ENCODE measurements around the gene F7.
A peak's percentile ranks its signal among the peaks of the same experiment; 100 is the strongest.

F7 gene

DNA sequence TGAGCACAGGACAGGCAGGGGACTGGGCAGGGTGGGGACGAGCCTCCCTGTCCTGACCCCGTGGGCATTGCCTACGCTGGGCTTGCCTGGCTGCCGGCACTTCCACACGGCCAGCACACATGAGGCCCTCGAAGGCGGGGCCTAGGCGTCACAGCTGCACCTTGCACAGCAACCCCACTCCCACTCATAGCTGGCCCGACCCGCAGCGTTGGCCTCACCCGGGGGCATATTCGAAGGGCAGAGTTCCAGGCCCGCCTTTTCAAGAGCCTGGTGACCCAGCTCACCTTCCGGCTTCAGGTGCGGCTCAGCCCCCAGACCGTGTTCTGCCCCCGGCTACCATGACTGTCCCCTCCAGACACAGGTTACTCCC lies 36.0 kb downstream of the F7 start:
- DNase-seq, result no peak

DNA sequence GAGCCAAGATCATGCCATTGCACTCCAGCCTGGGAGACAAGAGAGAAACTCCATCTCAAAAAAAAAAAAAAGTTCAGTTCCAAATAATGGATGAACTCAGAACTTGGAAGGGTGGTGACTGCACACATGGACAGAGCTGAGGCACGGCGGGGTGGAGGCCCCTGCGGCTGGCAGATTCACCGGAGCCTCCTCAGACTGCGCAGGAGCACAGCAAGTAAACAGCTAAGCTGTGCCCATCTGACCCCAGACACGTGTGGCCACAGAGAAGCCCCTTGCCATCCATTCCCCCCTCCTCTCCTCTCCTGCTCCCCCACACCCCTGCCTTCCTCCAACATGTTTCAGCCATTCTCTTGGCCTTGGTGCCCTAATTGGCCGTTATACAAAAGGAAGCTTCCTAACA lies 37.3 kb downstream of the F7 start:
- no peak for DNase-seq

DNA sequence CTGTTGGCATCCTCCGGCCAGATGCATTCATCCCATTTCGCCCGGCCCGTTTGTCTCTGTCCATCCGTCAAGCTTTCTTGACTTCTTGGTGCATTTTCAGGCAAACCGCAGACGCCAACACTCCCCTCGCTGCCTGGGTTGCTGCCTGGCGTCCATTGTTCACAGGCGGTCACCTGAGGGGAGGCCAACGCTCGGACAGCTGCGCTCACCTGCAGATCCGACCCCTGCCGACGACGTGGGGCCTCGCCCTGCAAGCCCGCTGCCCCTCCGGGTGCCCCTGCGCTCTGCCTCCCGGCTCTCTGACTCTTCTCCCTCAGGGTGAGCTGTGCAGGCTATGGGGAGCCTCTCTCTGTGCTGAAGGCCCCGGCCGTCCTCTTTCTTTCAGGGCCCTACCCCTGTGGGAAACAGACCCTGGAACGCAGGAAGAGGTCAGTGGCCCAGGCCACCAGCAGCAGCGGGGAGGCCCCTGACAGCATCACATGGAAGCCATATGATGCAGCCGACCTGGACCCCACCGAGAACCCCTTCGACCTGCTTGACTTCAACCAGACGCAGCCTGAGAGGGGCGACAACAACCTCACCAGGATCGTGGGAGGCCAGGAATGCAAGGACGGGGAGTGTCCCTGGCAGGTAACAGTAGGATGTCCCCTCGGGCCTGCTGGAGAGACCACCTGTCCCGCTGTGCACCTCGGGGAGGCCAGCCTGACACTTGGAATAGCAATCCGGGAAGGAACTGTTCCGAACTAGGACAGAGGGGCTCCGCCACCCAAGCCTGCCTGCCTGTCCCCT lies 38.1 kb downstream of the F7 start:
- no peak for DNase-seq

DNA sequence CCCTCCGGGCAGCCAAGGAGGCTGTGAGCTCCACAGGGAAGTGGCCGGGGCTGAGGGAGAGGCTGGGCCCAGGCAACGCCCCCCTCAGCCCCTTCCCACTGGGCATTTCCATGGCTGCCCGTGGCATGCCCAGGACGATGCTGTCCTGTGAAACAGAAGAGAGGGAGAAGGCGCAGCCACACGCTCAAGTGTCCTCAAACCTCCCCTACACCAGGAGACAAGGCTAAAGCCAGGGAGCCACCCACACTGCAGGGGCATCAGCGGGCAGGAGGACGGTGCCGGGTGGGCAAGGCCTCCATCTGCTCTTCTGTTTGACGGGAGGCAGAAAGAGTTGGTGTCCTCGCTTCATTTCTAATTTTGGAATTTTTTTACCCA lies 38.7 kb downstream of the F7 start:
- DNase-seq, result no peak

DNA sequence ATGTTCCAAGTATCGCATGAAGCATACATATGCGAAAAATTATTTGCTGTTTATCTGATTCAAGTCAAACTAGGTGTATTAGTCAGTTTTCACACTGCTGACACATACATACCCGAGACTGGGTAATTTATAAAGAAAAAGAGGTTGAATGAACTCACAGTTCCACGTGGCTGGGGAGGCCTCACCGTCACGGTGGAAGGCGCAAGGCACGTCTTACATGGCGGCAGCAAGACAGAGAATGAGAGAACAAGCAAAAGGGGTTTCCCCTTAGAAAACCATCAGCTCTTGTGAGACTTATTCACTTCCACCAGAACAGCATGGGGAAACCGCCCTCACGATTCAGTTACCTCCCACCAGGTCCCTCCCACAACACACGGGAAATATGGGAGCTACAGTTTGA lies 39.9 kb downstream of the F7 start:
- no peak for DNase-seq

DNA sequence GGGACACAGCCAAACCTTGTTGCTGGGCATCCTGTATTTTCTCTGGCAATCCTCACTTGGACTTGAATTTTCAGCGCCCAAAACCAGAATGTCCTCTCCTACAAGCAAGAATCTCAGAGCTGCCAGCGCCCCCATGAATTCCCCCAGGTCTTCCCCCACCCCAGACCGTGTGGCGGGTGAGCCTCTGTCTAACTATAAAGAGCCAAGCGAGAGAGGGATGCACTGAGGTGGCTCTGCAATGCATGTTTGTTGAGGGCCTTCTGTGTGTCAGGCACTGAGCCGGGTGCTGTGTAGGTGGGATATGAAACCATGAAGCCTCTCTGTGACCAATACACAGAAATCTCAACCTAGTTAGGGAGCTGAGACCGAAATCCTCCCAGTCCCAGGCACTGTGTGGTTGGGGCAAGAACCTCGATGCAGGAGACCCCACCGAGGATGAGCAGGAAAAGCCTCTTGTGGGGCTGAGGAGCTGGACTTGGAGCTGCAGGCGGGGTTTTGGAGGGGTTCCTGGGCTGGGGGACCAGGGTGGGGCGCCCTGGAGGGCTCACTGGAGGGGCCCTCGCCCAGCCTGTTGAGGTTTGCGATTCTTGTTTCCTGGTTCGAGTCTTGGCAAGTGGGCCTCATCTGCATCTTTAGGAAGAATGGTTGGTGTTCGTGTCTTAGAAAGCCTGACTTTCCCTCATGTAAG lies 40.5 kb downstream of the F7 start:
- DNase-seq, result no peak

DNA sequence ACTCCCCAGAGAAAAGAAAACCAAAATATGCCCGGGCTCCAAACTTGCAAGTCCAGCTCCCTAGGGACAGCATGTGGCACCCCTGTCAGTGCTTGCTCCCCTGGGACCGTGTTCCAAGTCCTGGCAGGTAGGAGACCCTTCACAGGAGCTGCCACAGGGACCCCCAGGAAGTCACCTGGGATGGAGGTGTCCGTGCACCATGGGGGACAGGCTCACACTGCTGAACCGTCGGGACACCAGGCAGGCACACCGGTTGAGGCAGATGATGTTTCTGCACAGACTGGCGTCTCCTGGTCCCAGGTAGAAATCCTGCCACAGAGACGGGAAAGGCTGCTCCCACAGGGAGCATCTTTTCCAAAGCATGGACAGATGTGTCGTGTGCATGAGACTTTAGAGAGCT lies 41.2 kb downstream of the F7 start:
- DNase-seq, result no peak

DNA sequence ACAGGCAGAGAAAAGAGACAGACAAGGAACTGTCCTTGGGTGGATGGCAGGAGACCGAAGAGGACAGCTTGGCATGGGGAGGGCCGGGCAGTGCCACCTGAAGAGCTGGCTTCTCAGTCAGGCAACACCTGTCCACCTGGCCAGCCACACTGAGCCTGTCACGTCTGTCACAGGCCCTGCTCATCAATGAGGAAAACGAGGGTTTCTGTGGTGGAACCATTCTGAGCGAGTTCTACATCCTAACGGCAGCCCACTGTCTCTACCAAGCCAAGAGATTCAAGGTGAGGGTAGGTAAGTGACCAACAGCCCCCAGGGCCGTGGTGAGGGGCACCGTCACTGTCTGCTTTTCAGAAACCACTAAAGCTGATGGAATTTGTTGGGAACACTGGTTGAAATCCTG lies 41.6 kb downstream of the F7 start:
- DNase-seq, result no peak

DNA sequence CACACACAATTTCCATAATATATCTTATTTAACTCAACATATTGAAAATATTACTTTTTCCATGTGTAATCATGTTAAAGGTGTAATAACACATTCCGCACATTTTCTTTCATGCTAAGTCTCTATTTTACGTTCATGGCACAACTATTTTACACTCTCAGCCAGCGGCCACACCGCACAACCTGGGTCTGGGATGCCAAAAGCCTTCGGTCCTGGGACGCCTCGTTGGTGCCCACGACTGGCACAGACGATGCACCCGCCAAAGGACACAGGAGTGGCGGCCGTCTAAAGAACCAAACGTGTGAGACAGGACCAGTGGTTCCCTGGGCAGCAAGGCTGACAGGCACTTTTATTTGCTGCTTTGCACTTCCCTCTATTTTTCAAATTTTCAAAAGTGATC lies 42.8 kb downstream of the F7 start:
- DNase-seq, result no peak

DNA sequence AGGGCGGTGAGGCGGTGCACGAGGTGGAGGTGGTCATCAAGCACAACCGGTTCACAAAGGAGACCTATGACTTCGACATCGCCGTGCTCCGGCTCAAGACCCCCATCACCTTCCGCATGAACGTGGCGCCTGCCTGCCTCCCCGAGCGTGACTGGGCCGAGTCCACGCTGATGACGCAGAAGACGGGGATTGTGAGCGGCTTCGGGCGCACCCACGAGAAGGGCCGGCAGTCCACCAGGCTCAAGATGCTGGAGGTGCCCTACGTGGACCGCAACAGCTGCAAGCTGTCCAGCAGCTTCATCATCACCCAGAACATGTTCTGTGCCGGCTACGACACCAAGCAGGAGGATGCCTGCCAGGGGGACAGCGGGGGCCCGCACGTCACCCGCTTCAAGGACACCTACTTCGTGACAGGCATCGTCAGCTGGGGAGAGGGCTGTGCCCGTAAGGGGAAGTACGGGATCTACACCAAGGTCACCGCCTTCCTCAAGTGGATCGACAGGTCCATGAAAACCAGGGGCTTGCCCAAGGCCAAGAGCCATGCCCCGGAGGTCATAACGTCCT lies 43.4 kb downstream of the F7 start:
- DNase-seq, result no peak

DNA sequence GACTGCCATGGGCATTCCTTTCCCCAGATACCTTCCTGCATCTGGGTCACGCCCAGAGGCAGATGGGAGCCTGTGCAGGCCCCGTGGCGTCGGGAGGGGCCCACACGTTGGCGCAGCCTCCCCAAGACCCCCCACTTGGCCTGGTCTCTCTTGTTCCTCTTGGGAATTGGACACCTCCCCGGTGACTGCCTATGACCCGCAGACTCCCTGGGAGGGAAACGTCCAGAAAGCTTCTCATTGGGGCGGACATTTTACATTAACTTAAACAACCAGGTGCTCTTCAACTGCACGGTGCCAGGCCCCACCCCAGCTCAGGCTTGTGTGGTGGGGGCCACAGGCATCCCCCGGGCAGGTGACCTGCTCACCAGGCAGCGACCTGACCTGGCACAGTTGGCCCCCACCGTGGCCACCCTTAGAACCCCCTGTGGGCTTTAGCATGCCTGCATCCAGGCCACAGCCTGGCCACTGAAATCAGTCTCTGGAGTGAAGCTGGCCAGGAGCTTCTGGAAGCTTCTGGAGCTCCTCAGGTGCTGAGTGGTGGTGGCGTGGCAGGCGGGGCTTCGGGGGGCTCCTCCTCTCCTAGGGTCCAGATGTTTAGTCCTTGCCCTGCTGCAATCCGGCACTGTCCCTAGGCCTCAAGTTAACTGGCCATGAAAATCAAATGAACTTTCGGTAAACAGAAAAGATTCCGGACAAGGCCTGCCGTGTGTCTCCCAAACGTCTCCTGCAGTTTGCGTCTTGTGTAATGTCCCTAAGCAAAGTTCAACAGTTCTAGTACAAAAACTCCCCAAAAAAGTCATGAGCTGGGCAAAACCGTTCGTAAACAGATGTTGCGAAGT lies 44.3 kb downstream of the F7 start:
- no peak for DNase-seq

DNA sequence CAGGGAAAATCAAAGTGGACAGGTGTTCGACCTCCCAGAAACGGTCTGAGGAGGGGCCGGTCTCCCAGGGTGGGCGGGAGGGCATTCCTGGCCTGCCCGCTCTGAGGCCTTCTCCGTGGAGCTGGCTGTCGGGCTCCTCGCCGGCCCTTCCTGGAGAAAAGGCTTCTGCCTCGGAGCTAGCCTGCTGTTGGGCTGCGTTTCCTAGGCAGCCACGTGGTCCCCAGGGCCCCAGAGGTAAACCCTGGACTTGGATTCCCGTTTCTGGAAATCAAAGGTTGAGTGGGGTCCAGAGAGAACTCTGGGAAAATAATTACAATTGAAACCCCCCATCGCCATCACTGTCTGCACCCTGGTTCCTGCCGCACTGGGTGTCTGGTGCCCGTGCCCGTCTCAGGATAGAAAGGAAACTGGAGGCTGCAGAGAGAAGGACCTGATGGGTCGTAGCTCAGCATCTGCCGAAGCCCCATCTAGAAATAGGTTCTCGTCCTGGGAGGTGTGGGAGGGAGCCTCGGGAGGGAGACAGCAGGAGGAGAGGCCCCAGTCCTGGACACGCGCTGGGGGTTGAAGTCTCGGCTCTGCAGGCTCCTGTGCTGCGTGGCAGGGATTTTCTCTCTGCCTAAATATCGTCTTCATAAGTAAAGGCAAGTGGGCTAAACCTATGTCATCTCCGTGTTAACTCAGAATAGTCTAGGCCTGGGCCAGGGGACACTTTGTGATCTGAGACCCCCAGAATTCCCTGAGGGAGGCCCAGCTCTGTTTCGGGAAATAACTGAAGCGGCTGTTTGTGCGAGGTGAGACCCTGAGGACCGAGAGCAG lies 45.2 kb downstream of the F7 start:
- no peak for DNase-seq

DNA sequence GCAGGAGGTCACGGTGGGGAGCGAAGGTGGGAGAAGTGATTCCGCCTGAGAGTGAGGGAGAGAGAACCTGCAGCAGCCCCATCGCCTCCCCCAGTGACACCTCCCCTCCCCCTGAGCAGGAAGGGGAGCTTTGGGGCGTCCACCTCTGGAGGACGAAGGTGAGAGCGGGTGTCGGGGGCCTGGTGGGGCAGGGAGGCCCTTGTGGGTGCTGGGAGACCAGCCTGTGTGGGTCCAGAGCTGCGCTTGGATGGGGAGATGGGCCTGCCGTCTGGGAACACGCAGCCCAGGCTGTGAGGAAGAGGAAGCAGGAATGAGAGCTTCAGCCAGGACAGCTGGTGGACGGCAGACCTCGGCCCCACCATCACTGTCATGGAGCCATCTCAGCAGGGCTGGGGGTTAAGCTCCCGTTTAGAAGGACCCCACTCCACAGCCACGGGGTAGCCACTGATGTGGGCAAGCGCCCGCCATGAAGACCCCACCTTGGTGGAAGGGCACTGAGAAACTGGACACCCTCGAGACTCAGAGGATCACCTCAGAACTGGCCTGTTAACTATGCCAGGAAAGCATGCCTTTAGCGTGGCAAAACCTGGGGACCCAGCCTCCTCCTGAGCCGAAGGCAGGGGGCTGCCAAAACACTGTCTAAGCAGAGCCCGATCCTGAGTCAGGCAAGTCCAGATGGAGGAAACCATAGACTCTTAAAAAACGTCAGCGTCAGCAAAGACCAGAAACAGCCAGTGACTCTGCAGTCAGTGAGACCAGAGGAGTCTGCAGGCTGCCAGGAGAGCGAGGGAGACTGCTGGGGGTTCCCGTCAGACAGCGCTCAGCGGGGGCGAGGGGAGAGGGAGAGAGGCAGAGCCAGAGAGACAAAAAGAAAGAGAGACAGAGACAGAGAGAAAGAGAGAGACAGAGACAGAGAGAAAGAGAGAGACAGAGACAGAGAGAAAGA lies 46.4 kb downstream of the F7 start:
- no peak for DNase-seq

DNA sequence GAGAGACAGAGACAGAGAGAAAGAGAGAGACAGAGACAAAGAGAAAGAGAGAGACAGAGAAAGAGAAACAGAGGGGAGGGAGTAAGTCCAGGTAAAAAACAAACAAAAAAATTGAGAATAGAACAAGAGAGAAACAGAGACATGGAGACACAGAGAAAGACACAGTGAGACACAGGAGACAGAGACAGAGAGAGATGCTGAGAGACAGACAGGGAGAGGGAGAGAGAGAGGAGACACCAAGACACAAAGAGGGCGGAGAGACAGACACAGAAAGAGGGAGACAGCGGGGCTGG lies 47.0 kb downstream of the F7 start:
- no peak for DNase-seq

DNA sequence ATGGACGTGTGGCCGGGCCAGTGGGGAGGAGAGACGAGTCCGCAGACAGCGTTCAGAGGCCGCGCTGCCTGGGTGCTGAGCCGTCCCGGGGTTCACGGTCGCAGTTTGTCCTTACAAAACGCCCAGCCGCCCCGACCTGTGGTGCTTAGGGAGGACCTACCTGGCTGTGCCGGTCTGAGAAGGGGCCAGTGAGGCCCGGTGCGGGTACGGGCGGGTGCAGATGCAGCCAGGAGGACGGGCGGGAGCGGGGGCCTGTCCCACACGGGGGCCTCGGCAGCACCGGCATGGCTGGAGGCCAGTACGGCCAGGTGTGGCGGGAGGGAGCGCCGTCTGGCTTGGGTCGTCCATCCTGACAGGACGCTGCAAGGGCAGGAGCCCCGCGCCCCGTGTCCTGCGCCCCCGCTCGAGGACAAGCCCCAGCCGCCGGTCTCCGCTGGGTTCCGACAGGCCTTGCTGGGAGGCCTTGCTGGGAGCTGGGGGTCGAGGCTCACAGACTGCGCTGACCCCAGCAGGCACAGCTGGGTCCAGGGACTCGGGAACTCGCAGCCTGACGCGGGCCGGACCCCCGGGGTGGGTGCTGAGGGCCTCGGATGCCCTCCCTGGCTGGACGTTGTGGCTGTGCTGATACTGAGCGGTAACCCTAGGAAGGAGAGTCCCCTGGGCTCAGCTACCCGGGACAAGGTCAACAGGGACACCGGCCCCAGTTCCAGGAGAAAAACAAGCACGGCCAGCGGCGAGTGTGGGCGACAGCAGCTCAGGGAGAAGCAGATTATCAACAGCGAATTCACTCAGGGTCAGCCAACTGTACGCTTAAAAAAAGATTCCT lies 47.6 kb downstream of the F7 start:
- DNase-seq, result peak; percentile 25

DNA sequence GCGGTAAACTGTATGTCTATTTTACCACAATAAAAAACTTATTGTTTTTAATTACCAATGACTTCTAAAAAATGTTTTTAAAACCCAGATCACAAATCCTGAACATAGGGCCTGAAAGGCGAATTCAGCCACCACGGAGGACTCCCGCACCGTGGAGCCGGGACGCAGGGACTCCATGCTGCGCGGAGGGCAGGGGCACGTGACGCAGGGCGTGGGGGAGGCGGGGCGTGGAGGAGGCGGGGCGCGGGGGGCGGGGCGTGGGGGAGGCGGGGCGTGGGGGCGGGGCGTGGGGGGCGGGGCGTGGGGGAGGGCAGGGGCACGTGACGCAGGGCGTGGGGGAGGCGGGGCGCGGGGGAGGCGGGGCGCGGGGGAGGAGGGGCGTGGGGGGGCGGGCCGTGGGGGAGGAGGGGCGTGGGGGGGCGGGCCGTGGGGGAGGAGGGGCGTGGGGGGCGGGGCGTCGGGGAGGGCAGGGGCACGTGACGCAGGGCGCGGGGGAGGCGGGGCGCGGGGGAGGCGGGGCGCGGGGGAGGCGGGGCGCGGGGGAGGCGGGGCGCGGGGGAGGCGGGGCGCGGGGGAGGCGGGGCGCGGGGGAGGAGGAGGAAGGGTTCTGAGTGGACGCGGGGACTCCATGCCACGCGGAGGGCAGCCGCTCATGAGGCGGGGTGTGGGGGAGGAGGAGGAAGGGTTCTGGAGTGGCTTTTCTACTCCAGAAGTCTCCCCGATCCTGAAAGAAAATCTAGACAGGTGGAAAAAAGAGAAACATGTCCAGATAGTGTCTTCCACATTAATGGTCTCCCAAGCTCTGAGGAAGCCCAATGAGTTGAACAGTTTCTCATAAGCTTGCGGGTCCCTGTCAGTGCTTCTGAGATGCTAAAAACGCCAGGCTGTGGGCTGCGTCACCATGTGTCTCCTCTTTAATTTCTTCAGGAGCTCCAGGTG lies 48.5 kb downstream of the F7 start:
- peak; percentile 75 for DNase-seq

DNA sequence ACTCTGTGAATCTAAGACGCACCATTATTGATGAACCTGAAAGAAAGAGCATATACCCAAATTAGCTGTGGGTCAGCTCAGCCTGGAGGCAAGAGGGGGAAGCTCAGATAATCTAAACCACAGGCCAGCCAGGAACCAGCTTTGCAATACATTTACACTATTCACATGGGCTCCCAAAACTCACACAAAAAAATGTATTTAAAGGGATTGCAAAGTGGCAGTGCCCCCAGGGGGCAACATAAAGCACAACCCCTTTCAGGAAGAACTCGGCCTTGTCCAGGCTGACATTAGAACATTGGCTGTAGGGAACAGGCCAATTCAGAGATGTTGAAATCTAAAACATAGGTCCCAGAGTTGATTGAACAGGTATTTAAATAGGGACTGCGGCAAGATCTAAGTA lies 49.6 kb downstream of the F7 start:
- no peak for DNase-seq

DNA sequence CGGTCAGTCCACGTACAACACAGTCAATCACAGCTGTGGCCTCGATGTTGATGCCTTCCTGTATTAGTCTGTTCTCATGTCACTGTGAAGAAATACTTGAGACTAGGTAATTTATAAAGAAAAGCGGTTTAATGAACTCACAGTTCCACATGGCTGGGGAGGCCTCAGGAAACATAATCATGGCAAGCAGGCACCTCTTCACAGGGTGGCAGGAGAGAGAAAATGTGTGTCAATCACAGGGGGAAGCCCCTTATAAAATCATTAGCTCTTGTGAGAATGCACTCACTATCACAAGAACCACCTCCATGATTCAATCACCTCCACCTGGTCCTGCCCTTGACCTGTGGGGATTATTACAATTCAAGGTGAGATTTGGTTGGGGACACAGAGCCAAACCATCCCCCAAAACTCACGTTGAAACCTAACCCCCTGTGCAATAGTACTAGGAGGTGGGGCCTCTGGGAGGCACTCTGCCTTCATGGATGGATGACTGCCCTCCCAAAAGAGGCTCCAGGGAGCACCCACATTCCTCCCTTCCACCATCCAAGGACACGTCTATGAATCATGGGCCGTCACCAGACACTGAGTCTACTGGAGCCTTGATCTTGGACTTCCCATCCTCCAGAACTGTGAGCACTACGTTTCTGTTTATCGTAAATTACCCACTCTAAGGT lies 50.5 kb downstream of the F7 start:
- DNase-seq, result no peak

Measured in CD4-positive, alpha-beta T cell treated with Interleukin-6 for 4 hours (primary cell).